Stimulated activated CD8-positive, alpha-beta memory T cell treated with anti-CD3 and anti-CD28 coated beads, Interleukin-12 subunit alpha, Interleukin-12 subunit beta, amount 100 ng/mL, for 4 hours (primary cell): ENCODE measurements around the gene ABR.
"Not testable (repeated sequence)": the region's sequence is repeated elsewhere in the genome, so short reads cannot be mapped to it uniquely, and the experiment has no call there.

Source experiments
- DNase-seq: peaks from one replicate; pipeline ENCODE4 v3.0.0-alpha.2; 2020; ENCODE audit warnings: low read depth

The ABR gene

DNA sequence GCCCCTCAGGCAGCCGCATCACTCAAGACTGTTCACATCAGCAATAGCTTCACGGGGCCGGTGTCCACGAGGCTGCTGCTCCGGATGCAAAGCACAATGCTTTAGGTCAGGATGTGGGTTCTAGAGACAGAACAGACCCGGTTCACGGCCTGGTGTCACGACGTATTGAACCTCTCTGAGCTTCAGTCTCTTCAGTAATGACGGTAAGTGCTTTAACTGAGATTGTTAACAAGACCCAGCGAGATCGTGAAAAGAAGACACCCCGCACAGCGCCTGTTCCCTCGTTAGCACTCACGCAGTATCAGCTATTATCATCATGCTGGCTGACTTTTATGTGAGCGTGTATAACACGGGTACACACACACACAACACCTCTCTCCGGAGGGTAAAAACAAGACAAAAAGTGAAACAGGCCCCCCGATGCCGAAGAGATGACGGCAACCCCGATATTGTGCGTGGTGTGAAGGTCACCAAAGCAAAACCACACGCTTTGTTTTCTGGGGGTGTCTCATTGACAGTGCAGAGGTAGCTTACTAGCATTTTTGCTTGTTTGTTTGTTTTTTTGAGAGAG is 21.4 kb upstream of the ABR start:
- peak; percentile 22 for DNase-seq

DNA sequence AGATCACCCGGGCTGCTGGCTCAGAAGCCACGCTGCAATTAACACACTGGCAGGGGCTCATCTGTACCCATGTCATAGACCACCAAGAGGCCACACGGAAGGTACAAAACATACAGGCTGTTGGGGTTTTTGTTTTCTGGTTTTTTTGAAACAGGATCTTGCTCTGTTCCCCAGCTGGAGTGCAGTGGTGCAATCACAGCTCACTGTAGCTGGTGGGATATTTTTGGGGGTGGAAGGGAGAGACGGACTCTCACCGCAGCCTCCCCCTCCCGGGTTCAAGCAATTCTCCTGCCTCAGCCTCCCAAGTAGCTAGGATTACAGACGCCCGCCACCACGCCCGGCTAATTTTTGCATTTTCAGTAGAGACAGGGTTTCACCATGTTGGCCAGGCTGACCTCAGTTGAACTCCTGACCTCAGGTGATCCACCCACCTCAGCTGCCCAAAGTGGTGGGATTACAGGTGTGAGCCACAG is 19.5 kb upstream of the ABR start:
- DNase-seq, result not testable (repeated sequence)

DNA sequence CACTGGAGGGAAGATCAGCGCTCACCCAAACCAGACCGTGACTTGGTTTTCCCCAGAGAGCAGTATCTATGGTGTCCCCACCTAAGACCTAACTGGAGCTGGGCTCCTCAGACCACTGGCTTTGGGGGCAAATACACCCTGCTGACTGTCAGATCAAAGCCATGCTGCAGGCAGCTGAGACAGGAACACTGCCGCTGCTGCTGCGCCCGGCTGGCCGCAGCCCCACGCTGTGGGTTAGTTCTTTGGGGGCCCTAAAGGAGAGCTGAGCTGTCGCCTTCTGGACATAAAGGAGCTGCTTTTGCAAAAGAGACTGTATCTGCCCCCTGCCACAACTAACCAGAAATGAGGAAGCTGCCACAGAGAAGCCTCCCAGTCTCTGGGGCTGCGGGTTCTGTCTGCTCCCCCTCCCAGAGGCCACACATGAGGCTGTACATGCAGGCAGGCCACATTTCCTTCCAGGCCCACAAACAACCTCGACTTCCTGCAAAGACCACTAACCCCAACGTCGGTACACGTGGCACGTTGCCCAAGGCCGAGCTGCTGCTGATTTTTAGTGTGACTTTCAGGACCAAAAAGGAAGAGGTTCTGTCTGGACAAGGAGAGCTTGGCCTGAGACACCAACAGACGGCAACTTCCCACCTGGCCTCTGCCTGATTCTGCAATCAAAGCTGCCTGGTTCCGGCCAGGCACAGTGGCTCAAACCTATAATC is 18.2 kb upstream of the ABR start:
- DNase-seq, result peak; percentile 52

DNA sequence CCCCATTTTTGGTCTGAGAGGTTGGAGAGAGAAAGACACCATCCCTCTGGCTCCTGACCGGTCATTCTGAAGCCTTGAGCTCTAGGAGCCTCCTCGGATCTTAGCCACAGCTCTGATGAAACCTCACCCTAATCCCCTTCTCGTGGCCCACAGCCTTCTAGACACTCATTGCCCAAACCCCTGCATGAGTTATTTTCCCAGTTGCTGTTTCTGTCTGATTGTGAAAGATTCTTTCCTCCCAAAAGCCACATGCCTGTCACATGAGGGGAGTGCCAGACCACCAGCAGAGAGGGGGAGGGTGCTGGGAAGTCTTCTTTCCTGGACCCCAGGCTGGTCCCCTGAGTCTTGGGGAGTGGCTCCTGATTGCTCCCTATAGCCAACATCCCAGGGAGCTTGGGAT is 17.6 kb upstream of the ABR start:
- DNase-seq, result no peak

DNA sequence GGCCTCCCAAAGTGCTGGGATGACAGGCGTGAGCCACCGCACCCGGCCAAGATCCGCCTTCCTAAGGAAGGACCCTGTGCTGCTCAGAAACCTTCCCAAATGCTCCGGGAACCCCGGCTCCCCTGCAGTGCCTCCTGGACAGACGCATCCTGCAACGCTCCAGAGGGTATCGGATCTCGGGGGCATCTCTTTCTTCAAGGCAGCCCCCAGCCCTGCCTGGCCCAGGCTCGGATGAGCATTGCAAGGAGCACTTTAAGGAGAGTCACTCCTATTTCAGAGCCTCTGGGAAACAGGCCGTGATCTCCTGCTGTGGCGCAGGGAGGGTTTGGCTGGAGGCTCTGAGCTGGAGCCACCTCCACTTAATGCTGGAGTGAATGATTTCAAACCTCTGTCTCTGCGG is 17.2 kb upstream of the ABR start:
- DNase-seq, result no peak

DNA sequence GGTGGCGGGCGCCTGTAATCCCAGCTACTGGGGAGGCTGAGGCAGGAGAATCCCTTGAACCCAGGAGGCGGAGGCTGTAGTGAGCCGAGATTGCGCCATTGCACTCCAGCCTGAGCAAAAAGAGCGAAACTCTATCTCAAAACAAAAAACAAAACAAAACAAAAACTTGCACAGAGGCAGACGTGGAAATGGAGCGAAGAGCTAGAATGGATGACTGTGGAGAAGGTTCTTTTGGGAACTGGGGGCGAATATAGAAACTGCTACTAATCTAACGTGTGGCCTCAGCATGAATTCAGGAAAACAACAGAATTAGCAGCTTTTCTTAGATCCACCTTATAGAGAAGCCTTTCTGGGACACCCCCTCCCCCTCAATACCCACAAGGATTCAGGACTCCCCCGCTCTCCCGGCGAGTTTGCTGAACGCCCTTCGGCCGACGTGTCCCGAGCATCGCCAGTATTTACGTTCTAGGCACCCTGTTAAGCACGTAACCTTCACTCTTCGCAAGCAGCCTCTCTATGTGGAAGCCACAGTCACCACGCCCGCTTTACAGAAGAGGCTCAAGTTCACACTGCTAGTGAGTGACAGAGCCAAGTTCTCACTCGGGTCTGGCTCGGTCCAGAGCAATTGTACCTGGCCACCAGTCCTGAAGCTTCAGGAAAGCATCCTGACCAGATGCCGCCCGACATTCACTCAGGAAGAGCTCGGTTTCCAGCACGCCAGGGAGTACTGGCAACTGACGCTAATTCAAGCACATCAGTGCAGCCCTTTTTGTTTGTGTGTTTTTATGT is 13.3 kb upstream of the ABR start:
- DNase-seq, result no peak

DNA sequence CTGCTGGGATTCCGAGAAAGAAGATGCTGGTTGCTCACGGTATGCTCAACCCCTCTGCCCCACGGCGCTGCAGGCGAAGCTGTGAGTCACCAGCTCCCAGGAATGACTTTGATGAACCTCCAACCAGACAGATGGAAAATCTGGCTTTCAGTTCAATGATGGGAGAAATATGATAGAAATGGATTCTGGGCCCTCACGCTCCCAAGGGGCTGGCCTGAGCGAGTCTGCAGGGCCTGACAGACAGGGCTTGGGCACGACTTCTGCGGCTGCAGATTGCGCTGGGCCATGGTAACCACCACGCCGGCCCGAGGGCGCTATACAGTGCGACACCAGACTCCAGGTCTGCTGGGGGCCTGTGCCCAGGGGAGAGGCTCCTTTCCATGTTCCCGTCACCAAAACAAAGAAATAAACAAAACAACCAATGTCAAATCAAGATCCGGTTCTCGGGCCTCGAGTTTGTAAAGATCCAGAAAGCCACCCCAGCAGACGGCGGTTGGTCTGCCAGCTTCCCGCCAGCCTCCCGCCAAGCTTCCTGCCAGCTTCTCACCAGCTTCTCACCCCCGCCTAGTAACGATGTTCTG is 11.1 kb upstream of the ABR start:
- DNase-seq, result no peak

DNA sequence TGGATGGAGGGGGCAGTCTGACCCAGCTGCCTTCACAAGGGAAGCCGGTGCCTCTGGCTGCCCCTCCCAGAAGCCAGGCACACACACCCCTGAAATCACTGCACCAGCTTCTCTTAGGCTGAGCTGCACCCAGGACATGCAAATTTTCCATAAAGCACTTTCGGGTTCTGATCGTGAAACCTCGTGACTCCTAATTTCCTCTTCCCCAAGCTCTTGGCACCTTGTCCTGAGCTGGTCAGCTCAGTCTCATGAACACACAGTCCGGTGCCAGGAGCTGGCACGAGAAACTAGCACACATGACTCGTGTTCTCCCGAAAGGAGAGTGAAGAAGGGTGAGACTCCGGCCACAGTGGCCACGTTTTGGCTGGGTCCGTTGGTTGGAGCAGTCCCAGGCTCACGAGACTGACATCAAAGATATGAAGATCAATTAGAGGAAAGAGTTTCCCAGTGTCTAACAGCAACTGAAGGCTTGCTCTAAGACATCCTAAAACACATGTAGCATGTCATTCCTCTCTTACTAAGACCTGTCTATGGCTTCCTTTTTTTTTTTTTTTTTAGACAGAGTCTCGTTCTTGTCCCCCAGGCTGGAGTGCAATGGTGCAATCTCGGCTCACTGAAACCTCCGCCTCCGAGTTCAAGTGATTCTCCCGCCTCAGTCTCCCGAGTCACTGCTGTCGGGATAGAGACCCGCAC is 9.2 kb upstream of the ABR start:
- no peak for DNase-seq

DNA sequence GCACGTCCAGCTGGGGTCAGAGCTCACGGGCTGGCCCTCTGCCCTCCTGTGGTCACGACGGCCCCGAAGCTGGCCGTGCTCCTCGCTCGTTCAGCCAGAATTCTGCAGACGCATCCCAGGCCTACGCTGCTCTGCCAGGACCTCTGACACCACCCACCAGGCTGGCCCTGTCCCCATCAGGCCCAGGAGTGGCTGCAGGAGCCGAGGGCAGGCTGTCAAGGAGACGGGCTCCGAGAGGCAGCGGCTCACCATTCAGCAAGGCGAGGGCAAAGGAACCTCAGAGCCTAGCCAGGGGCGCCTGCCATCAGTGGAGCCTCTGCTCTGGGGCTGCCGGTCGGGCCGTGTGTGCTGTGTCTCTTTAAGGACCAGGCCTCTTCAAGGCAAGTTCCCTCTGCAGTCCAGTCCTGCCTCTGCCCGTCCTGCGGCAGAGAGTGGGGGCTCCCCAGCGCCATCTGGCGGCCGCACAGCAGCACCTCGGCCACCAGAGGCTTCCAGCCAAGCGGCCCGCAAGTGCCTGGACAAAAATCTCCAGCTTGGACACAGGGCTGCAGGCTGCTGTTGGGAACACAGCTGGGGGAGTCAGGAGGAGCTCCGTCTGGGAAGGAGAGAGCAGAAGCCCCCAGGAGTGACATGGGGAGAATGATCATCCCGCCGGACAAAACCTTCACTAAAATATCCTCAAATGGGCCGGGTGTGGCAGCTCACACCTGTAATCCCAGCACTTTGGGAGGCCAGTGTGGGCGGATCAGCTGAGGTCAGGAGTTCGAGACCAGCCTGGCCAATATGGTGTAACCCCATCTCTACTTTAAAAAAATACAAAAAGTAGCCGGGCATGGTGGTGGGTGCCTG is 7.4 kb upstream of the ABR start:
- DNase-seq, result peak; percentile 52

DNA sequence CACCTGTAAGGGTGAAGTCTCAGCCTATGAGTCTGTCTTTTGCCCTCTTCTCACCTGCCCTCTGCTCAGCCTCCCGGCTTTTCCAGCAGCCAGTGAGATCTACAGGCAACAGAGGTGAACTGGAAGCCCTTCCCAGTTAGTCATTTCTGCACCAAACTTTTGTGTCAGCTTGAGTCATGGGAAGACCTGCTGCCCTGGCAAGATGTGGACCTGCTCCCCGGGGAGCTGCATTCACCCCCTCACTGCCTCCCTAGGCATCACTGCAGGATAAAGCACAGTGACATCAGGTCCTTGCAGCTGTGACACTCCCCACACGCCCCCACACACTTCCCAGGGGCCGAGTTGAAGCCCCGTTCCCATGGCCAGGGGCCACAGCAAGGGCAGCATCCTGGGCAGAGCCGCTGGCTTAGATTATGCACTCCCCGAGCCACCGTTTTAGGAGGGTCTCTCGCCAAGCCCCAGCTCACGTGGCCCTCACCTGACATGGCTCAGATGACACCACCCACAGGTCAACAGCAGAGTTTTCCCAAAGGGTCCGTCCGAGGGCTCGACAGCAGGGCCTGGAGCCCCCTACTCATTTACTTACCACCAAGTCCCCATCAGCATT is 6.5 kb upstream of the ABR start:
- no peak for DNase-seq

DNA sequence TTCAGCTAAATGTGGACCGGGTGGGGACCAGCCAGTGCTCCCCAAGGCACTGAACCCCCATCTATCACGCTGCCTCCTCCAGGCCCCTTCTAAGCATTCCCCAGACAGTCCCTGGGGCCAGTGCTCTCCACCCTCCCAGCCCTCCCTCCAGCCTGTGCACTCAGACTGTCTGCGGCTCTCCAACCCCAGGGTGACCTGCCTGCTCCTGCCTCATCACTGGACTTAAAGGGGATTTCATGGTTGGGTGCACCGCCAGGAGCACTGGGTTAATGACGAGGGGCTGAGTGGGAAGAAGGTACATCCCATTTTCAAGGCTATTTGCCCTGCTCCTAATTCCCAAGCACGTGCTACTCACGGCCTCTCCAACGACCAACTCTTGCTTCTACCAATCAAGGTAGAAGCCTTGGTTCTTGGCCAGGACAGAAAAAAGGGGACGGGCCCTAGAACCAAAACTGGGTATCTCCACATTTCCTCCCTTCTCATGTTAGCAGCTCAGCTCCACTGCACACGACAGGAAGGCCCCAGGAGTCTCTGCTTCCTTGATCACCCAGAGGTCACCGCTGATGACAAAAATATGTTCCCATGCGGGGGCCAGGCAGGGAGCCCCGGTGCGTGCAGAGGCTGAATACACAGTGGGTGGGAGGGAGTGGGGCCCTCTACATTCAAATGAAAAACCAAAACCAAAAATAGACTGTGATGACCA is 3.5 kb upstream of the ABR start:
- DNase-seq, result no peak

DNA sequence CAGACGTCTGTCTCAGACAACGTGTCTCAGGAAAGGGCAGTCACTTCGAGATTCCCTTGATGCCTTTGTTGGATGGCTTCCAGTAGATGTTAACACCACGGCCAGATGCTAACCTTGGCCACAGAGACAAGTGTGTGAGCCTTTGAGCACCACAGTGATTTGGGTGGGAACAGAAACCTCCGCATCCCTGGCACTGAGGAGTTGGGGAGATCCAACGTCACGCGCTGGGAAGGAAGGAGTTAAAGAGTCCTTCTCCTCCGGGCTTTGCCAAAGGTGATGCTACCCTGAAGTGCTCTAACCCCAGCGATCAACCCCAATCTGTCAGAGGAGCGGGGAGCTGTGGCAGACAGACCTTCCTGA is 3.0 kb upstream of the ABR start:
- no peak for DNase-seq

DNA sequence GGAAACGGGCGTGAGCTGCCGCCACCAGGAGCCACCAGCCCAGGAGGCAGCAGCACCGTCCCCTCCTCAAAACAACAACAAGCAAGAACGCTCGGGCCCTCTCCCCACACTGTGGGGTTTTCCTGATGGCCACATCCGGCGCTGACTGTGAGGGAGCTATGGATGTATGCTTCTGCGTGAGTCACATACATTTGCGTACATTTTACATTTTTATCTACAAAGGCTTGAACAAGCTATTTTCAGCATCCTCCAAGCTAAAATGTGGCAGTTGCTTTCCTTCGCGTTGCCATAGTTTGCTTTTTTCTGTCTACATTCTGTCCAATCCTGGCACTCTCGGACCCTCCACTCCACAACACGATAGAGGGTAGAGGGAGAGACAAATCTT is 2.0 kb upstream of the ABR start:
- DNase-seq, result no peak

DNA sequence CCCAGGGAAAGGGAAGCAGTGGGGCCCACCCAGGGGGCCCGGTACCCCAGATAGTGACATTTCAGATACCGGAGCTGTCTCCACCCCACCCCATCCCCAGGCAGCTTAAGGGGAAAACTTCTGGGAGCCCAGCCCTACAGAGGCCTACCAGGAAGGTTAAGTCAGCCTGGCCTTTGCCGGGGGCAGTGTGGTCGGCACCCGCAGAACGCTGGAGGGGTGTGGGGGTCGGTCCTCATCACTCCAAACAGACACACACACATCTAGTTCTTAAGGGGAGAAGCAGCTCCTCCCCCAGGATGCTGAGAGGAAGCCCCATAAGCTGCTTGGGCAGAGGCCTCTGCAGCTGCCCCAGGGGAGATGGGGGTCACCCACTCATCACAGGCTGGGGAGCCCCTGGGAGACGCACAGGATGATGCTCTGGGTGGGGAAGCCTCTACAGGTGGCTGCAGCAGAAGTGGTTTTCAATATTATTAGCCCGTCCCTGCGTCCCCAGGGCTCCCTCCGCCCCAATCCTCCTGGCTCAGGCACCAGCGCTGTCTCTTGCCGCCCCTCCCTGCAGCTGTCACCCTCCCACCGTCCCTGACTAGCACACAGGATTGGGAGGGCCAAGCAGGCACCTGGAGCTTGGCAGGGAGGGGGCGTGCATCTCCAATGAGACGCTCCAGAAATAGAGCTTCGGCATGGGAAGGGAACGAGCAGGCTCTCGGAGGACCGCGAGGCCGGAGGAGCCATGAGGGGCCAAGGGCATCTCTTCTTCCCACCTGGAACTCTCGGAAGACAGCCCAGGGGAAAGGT is 1.4 kb upstream of the ABR start:
- DNase-seq, result no peak

DNA sequence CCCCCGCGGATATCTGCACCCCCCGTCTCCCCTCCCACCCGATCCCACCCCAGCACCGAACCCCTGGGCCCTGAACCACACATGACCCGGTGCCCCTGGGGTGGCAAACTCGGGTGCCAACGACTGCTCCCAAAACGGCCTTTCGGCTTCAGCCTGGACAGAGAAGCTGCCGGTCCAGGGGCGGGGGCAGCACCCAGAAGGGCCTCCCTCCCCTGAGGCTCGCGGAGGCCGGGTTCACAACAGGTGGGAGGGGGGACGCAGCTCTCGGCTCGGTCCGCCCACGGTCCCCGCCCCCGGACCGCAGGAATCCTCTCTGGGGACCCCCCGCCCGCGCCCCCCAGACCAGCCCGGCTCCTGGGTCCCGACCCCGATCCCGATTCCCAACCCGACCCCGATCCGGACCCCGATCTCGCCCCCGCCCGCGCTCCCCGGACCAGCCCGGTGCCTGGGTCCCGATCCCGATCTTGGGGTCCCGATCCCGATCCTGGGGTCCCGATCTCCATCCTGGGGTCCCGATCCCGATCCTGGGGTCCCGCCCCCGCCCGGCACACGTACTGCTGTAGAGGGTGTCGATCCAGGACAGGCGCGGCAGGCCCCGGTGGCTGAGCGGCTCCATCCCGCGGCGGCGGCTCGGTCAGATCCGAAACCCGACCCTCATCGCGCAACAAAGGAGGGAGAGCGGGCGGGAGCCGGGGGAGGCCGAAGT is 516 bp downstream of the ABR start:
- peak; percentile 17 for DNase-seq

DNA sequence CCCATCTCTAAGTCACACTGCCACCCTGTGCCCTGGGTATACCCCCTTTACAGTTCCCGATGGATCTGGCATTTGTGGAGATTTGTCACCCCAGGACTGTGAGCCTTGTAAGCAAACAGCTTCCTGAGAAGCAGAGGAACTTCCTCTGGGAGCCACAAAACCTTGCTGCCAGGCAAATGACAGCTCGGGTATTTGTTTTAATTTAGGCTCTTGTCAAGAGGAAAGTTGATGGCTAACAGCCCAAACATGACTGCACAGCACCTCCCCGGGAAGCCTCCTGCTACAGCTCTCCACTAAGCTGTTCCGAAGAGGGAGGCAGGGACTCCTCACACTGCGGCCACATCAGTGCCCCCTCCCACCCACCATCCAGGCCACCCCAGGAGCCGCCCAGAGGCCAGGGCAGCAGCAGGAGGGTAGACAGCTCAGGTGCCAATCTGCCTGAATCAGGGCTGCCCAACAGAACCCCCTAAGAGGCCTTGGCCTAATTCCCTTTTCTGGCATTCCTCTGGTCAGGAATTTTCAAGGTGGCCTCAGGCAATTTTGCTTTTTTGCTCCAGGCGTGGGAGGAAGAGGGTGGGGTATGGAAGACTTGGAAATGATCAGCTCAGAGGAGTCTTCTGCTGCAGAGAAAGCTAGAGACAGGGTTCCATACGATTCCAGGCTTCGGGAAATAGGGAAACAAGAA is 2.6 kb downstream of the ABR start:
- no peak for DNase-seq

DNA sequence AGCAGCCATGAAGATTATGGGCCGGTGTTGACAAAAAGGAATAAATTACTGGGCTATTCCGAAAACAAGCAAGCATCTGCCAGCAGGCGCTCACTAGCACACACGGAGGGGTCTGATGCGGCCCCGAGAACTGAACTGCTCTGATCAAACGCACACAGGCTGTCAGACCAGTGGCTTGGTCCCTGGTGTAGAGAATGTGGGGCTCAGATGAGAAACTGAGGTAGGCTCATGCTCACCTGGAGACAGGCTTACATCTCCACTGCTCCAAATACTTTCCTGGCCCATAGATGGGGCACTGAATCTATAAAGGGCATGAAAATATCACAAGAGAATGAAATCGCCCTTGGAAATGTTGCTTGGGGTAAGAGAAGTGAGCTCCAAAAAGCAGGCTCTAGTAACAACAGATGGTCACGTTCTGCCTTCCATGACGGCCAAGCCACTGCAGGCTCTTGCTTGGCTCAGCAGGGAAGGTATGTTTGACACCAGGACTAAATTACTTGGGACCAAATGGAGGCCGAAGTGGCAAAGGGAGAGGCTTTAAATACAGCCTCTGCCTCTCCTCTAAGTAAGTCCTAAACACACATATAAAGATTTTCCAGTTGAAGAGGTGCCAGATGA is 5.4 kb downstream of the ABR start:
- DNase-seq, result no peak
